Endothelial cell of umbilical vein (primary cell): ENCODE measurements around the gene NFIA.

Experiments
- EZH2 ChIP-seq: IDR thresholded peaks from 2 replicates; pipeline ENCODE4 v1.6.1; 2012; ENCODE audit warnings: borderline replicate concordance, low read depth, mild to moderate bottlenecking, moderate library complexity, low read length, inconsistent platforms; ENCODE audit not compliant: severe bottlenecking
- MYC ChIP-seq: IDR thresholded peaks from one replicate; pipeline ENCODE4 v1.6.1; 2011; ENCODE audit warnings: mild to moderate bottlenecking, low read depth, low read length
- POLR2A ChIP-seq: IDR thresholded peaks from 2 replicates; pipeline ENCODE4 v1.6.1; 2012; ENCODE audit warnings: low read depth, mild to moderate bottlenecking, control low read depth, low read length
- TF ChIP-seq, protein P1 (sequence below), 2 donors: IDR thresholded peaks; 1 replicate in 1 of 2; 2 replicates in 1 of 2; pipeline ENCODE4 v1.5.1; 2011; ENCODE audit warnings: low read length in 2 of 2, mild to moderate bottlenecking in 2 of 2, moderate library complexity in 2 of 2, control low read depth in 1 of 2, inconsistent platforms in 1 of 2, low read depth in 1 of 2; ENCODE audit not compliant: insufficient read depth in 1 of 2; ENCODE audit errors: extremely low read depth in 1 of 2

DNA sequence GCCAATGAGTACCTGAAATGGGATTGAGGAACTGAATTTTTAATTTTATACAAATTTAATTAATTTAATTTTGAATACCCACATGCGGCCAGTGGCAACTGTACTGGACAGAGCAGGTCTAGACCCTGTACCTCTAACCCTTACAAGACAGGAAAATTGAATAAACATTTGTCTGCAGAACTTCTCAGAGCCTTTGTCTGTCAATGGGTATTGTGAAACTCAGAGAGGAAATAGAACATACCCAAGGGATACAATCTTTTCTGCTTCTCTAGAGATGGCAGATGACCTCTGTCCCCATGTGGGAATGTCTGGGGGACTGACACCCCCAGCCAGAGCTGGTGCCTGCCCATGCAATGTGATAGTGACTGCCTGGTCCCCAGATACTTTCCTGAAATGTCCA, 421.9 kb downstream of the NFIA start:
- TF ChIP-seq, protein P1, sequence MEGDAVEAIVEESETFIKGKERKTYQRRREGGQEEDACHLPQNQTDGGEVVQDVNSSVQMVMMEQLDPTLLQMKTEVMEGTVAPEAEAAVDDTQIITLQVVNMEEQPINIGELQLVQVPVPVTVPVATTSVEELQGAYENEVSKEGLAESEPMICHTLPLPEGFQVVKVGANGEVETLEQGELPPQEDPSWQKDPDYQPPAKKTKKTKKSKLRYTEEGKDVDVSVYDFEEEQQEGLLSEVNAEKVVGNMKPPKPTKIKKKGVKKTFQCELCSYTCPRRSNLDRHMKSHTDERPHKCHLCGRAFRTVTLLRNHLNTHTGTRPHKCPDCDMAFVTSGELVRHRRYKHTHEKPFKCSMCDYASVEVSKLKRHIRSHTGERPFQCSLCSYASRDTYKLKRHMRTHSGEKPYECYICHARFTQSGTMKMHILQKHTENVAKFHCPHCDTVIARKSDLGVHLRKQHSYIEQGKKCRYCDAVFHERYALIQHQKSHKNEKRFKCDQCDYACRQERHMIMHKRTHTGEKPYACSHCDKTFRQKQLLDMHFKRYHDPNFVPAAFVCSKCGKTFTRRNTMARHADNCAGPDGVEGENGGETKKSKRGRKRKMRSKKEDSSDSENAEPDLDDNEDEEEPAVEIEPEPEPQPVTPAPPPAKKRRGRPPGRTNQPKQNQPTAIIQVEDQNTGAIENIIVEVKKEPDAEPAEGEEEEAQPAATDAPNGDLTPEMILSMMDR (IDR thresholded peaks at IDR 0.05; ENCODE audit: extremely low read depth in 1 of 2, insufficient read depth in 1 of 2, low read depth in 1 of 2, low read length in 2 of 2) = no peak
- TF ChIP-seq EZH2 (no peak), POLR2A (no peak), MYC (no peak)
